ENCODE results near the gene BDNF. TPM values are rescaled to one million over a fixed set of nuclear protein-coding genes. Genes with fewer than 3 reads are reported as not detected.

Gene BDNF
- total and polyA plus RNA-seq, 4 donors = 0.03 to 0.28 (median 0.07) TPM

GRCh38 chr11:27703481-27703880 is 3.2 kb upstream of the BDNF start:
- TF ChIP-seq RXRA (IDR thresholded peaks at IDR 0.05) = no peak
- TF ChIP-seq ATF3 (IDR thresholded peaks at IDR 0.05) = no peak
- no peak for TF ChIP-seq HNF4G (IDR thresholded peaks at IDR 0.05)
- TF ChIP-seq TAF1 (conservative IDR thresholded peaks at IDR 0.05) = no peak
- TF ChIP-seq YY1 (IDR thresholded peaks at IDR 0.05) = no peak
- no peak for TF ChIP-seq HNF4A (conservative IDR thresholded peaks at IDR 0.05)
- TF ChIP-seq NR2F2 (IDR thresholded peaks at IDR 0.05) = no peak
- no peak for TF ChIP-seq FOXA1 (IDR thresholded peaks at IDR 0.05)
- no peak for TF ChIP-seq ZBTB33 (IDR thresholded peaks at IDR 0.05)
- no peak for TF ChIP-seq MAX (IDR thresholded peaks at IDR 0.05)
- H3K27me3 ChIP-seq (ENCODE audit: control insufficient read depth in 4 of 4, insufficient read depth in 4 of 4, low read length in 3 of 4) = peaks cover 0 to 8% (median 3%) of the 10 kb centered on the region in 4 donors
- no peak for DNase-seq (ENCODE audit: low spot score)
- peaks cover 11 to 31% (median 27%) of the 10 kb centered on the region in 4 donors for H3K4me1 ChIP-seq (ENCODE audit: control insufficient read depth in 4 of 4, insufficient read depth in 4 of 4, low read length in 3 of 4)
- H3K9ac ChIP-seq (ENCODE audit: low read depth in 1 of 2, low read length in 2 of 2) = no peak overlapping the region
- 66% methylated on average over 3 of the region's 3 CpGs for WGBS
- H3K9me3 ChIP-seq (ENCODE audit: control insufficient read depth in 4 of 4, low read length in 3 of 4) = no peaks in the 10 kb centered on the region
- H3K4me3 ChIP-seq (ENCODE audit: low read depth in 1 of 3, low read length in 3 of 3) = no peak overlapping the region
- H3K36me3 ChIP-seq (ENCODE audit: control insufficient read depth in 4 of 4, insufficient read depth in 3 of 4, low read depth in 1 of 4, low read length in 3 of 4) = no peaks in the 10 kb centered on the region
- H3K27ac ChIP-seq (ENCODE audit: low read depth in 1 of 2, low read length in 2 of 2) = no peak overlapping the region

- DNase-seq (ENCODE audit: low spot score) = no peak
- Histone ChIP-seq H3K4me1 (ENCODE audit: control insufficient read depth in 4 of 4, insufficient read depth in 4 of 4, low read length in 3 of 4) (peaks cover 11 to 31% (median 27%) of the 10 kb centered on the region in 4 donors), H3K27me3 (ENCODE audit: control insufficient read depth in 4 of 4, insufficient read depth in 4 of 4, low read length in 3 of 4) (peaks cover 0 to 9% (median 3%) of the 10 kb centered on the region in 4 donors), H3K27ac (ENCODE audit: low read depth in 1 of 2, low read length in 2 of 2) (no peak overlapping the region), H3K9ac (ENCODE audit: low read depth in 1 of 2, low read length in 2 of 2) (no peak overlapping the region), H3K9me3 (ENCODE audit: control insufficient read depth in 4 of 4, low read length in 3 of 4) (no peaks in the 10 kb centered on the region), H3K4me3 (ENCODE audit: low read depth in 1 of 3, low read length in 3 of 3) (no peak overlapping the region), H3K36me3 (ENCODE audit: control insufficient read depth in 4 of 4, insufficient read depth in 3 of 4, low read depth in 1 of 4, low read length in 3 of 4) (no peaks in the 10 kb centered on the region)
- TF ChIP-seq NR2F2 (IDR thresholded peaks at IDR 0.05) (no peak), FOXA2 (IDR thresholded peaks at IDR 0.05) (no peak), RAD21 (IDR thresholded peaks at IDR 0.05) (no peak), JUND (IDR thresholded peaks at IDR 0.05) (no peak), HNF4A (conservative IDR thresholded peaks at IDR 0.05) (no peak), CTCF (IDR thresholded peaks at IDR 0.05; ENCODE audit: low read depth, low read length, missing input control) (no peak), ZBTB33 (IDR thresholded peaks at IDR 0.05) (no peak), TAF1 (conservative IDR thresholded peaks at IDR 0.05) (no peak), REST (IDR thresholded peaks at IDR 0.05) (no peak), EGR1 (IDR thresholded peaks at IDR 0.05; ENCODE audit: low read depth in 2 of 2) (no peak), YY1 (IDR thresholded peaks at IDR 0.05) (no peak), HNF4G (IDR thresholded peaks at IDR 0.05) (no peak), FOXA1 (IDR thresholded peaks at IDR 0.05) (no peak), ATF3 (IDR thresholded peaks at IDR 0.05) (no peak), SP1 (IDR thresholded peaks at IDR 0.05) (no peak)
- 34% methylated on average over 6 of the region's 6 CpGs for WGBS
These were observed 2.6 kb upstream of the BDNF start for GRCh38 chr11:27702811-27703210.

All from liver (tissue), 9 donors.